ENCODE results near the gene CALN1.

Gene CALN1

GRCh38 chr7:72281308-72281707 is 130.8 kb downstream of the CALN1 start:
- Histone ChIP-seq H2BK12ac (ENCODE audit: low read length in 2 of 2) (no peak overlapping the region), H3K23ac (ENCODE audit: low read length in 2 of 2) (no peak overlapping the region), H2BK120ac (ENCODE audit: low read depth, low read length) (no peak overlapping the region), H4K91ac (ENCODE audit: low read length) (no peak overlapping the region), H2AK5ac (ENCODE audit: low read length, severe bottlenecking) (no peak overlapping the region), H3K27ac (ENCODE audit: low read length, poor library complexity, severe bottlenecking) (no peak overlapping the region), H4K8ac (ENCODE audit: low read length) (no peak overlapping the region), H3K36me3 (ENCODE audit: control insufficient read depth in 1 of 2, insufficient read depth in 2 of 2, low read depth in 1 of 2, low read length in 2 of 2) (no peaks in the 10 kb centered on the region), H3K27me3 (ENCODE audit: control insufficient read depth in 1 of 2, insufficient read depth in 1 of 2, low read length in 2 of 2) (no peaks in the 10 kb centered on the region), H3K18ac (ENCODE audit: low read depth in 1 of 2, low read length in 2 of 2) (no peak overlapping the region), H3K9me3 (ENCODE audit: control insufficient read depth, low read length) (peaks cover 9% of the 10 kb centered on the region), H3K9ac (ENCODE audit: low read length) (no peak overlapping the region), H2AFZ (ENCODE audit: low read depth, low read length) (no peak overlapping the region), H3K4me2 (ENCODE audit: low read length, poor library complexity, severe bottlenecking) (no peak overlapping the region), H2BK5ac (ENCODE audit: low read depth, low read length, poor library complexity, severe bottlenecking) (no peak overlapping the region), H3K4ac (ENCODE audit: low read depth in 1 of 2, low read length in 2 of 2) (no peak overlapping the region), H3K79me1 (replicated peaks; ENCODE audit: low read length, poor library complexity, severe bottlenecking) (no peaks in the 10 kb centered on the region), H2BK15ac (ENCODE audit: low read depth, poor library complexity, severe bottlenecking) (no peak overlapping the region), H3K14ac (ENCODE audit: low read length in 2 of 2) (no peak overlapping the region), H3K4me1 (ENCODE audit: control insufficient read depth, insufficient read depth, low read depth, low read length) (no peaks in the 10 kb centered on the region), H3K4me3 (ENCODE audit: insufficient read depth in 1 of 2, low read depth in 1 of 2, low read length in 2 of 2) (no peak overlapping the region)
- WGBS, result 70% methylated on average over 2 of the region's 2 CpGs
- DNase-seq, result no peak

- WGBS, result 73% methylated on average over 3 of the region's 3 CpGs
- Histone ChIP-seq H2BK5ac (ENCODE audit: low read depth, low read length, poor library complexity, severe bottlenecking) (no peak overlapping the region), H3K14ac (ENCODE audit: low read length in 2 of 2) (no peak overlapping the region), H3K9me3 (ENCODE audit: control insufficient read depth, low read length) (peaks cover 18% of the 10 kb centered on the region), H2BK15ac (ENCODE audit: low read depth, poor library complexity, severe bottlenecking) (no peak overlapping the region), H2AK5ac (ENCODE audit: low read length, severe bottlenecking) (no peak overlapping the region), H3K27ac (ENCODE audit: low read length, poor library complexity, severe bottlenecking) (no peak overlapping the region), H2BK12ac (ENCODE audit: low read length in 2 of 2) (no peak overlapping the region), H3K4me2 (ENCODE audit: low read length, poor library complexity, severe bottlenecking) (no peak overlapping the region), H3K27me3 (ENCODE audit: control insufficient read depth in 1 of 2, insufficient read depth in 1 of 2, low read length in 2 of 2) (no peaks in the 10 kb centered on the region), H3K9ac (ENCODE audit: low read length) (no peak overlapping the region), H3K4me3 (ENCODE audit: insufficient read depth in 1 of 2, low read depth in 1 of 2, low read length in 2 of 2) (no peak overlapping the region), H3K18ac (ENCODE audit: low read depth in 1 of 2, low read length in 2 of 2) (no peak overlapping the region), H2BK120ac (ENCODE audit: low read depth, low read length) (no peak overlapping the region), H4K8ac (ENCODE audit: low read length) (no peak overlapping the region), H4K91ac (ENCODE audit: low read length) (no peak overlapping the region), H3K4ac (ENCODE audit: low read depth in 1 of 2, low read length in 2 of 2) (no peak overlapping the region), H2AFZ (ENCODE audit: low read depth, low read length) (no peak overlapping the region), H3K79me1 (replicated peaks; ENCODE audit: low read length, poor library complexity, severe bottlenecking) (no peaks in the 10 kb centered on the region), H3K23ac (ENCODE audit: low read length in 2 of 2) (no peak overlapping the region), H3K4me1 (ENCODE audit: control insufficient read depth, insufficient read depth, low read depth, low read length) (no peaks in the 10 kb centered on the region), H3K36me3 (ENCODE audit: control insufficient read depth in 1 of 2, insufficient read depth in 2 of 2, low read depth in 1 of 2, low read length in 2 of 2) (no peaks in the 10 kb centered on the region)
- no peak for DNase-seq
Observed at GRCh38 chr7:72279203-72279602, 132.9 kb downstream of the CALN1 start.

DNA sequence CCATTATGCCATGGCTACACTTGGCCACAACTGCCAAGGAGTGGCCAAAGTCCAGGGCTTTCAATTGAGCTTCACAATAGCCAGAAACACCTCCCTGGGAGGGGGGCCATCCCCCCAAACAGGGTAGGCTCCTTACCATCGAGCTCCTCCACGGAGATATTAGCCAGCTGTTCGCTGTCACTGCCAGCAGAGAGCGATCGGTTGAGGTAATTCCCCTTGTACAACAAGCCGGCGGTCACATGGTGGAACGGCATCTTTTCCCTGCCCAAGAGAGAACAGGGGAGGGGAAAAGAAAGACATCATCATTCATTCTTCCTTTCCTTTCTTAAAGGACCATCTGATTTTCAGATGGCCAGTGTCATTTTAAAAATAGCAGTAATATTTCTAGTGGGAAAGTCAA is 133.6 kb downstream of the CALN1 start:
- Histone ChIP-seq H3K23ac (ENCODE audit: low read length in 2 of 2) (no peak overlapping the region), H2BK5ac (ENCODE audit: low read depth, low read length, poor library complexity, severe bottlenecking) (no peak overlapping the region), H3K4ac (ENCODE audit: low read depth in 1 of 2, low read length in 2 of 2) (no peak overlapping the region), H3K27me3 (ENCODE audit: control insufficient read depth in 1 of 2, insufficient read depth in 1 of 2, low read length in 2 of 2) (no peaks in the 10 kb centered on the region), H2BK15ac (ENCODE audit: low read depth, poor library complexity, severe bottlenecking) (no peak overlapping the region), H4K91ac (ENCODE audit: low read length) (no peak overlapping the region), H3K27ac (ENCODE audit: low read length, poor library complexity, severe bottlenecking) (no peak overlapping the region), H2BK12ac (ENCODE audit: low read length in 2 of 2) (no peak overlapping the region), H3K4me3 (ENCODE audit: insufficient read depth in 1 of 2, low read depth in 1 of 2, low read length in 2 of 2) (no peak overlapping the region), H3K14ac (ENCODE audit: low read length in 2 of 2) (no peak overlapping the region), H3K9ac (ENCODE audit: low read length) (no peak overlapping the region), H2AFZ (ENCODE audit: low read depth, low read length) (no peak overlapping the region), H3K79me1 (replicated peaks; ENCODE audit: low read length, poor library complexity, severe bottlenecking) (no peaks in the 10 kb centered on the region), H4K8ac (ENCODE audit: low read length) (no peak overlapping the region), H3K4me2 (ENCODE audit: low read length, poor library complexity, severe bottlenecking) (no peak overlapping the region), H3K36me3 (ENCODE audit: control insufficient read depth in 1 of 2, insufficient read depth in 2 of 2, low read depth in 1 of 2, low read length in 2 of 2) (no peaks in the 10 kb centered on the region), H3K18ac (ENCODE audit: low read depth in 1 of 2, low read length in 2 of 2) (no peak overlapping the region), H2BK120ac (ENCODE audit: low read depth, low read length) (no peak overlapping the region), H3K4me1 (ENCODE audit: control insufficient read depth, insufficient read depth, low read depth, low read length) (no peaks in the 10 kb centered on the region), H2AK5ac (ENCODE audit: low read length, severe bottlenecking) (no peak overlapping the region), H3K9me3 (ENCODE audit: control insufficient read depth, low read length) (peaks cover 18% of the 10 kb centered on the region)
- no peak for DNase-seq
- WGBS, result 78% methylated on average over 5 of the region's 8 CpGs

DNA sequence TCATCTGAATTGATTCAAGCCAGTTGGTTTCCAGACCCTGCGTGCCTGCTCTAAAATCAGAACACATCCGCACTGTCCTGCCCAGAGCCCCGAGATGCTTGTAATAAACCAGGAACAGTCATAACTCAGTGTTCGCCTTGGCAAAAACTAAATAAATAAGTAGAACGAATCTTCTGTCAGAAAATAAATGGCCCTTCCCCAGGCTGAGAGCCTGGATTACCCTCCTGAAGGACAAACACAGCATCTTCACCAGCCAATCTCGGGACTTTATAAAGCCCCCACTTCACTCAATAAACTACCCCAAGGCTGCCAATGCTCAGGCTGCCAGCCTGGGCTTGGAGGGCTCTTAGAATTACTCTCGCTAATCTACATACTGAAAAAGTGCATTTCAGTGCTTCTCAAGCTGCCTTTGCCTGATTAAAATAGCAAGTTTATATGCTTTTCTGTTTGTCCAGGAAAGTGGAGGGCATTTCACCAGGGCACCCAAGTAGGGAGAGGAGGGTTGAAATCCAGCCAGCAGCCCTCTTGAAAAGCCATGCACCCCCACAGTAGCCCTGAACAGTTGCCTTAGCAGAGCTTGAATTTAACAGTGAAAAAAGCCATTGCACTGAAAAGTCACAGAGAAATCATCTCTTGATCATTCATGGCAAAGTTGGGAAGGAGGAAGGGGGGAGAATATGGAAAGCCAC is 136.6 kb downstream of the CALN1 start:
- Histone ChIP-seq H3K4ac (ENCODE audit: low read depth in 1 of 2, low read length in 2 of 2) (no peak overlapping the region), H3K23ac (ENCODE audit: low read length in 2 of 2) (no peak overlapping the region), H3K4me2 (ENCODE audit: low read length, poor library complexity, severe bottlenecking) (no peak overlapping the region), H2BK15ac (ENCODE audit: low read depth, poor library complexity, severe bottlenecking) (no peak overlapping the region), H3K36me3 (ENCODE audit: control insufficient read depth in 1 of 2, insufficient read depth in 2 of 2, low read depth in 1 of 2, low read length in 2 of 2) (no peaks in the 10 kb centered on the region), H2AFZ (ENCODE audit: low read depth, low read length) (no peak overlapping the region), H3K27ac (ENCODE audit: low read length, poor library complexity, severe bottlenecking) (no peak overlapping the region), H3K4me1 (ENCODE audit: control insufficient read depth, insufficient read depth, low read depth, low read length) (no peaks in the 10 kb centered on the region), H3K27me3 (ENCODE audit: control insufficient read depth in 1 of 2, insufficient read depth in 1 of 2, low read length in 2 of 2) (no peaks in the 10 kb centered on the region), H3K4me3 (ENCODE audit: insufficient read depth in 1 of 2, low read depth in 1 of 2, low read length in 2 of 2) (no peak overlapping the region), H2BK12ac (ENCODE audit: low read length in 2 of 2) (no peak overlapping the region), H3K18ac (ENCODE audit: low read depth in 1 of 2, low read length in 2 of 2) (no peak overlapping the region), H4K91ac (ENCODE audit: low read length) (no peak overlapping the region), H2BK120ac (ENCODE audit: low read depth, low read length) (no peak overlapping the region), H2BK5ac (ENCODE audit: low read depth, low read length, poor library complexity, severe bottlenecking) (no peak overlapping the region), H3K9me3 (ENCODE audit: control insufficient read depth, low read length) (peaks cover 14% of the 10 kb centered on the region), H2AK5ac (ENCODE audit: low read length, severe bottlenecking) (no peak overlapping the region), H4K8ac (ENCODE audit: low read length) (no peak overlapping the region), H3K14ac (ENCODE audit: low read length in 2 of 2) (no peak overlapping the region), H3K9ac (ENCODE audit: low read length) (no peak overlapping the region), H3K79me1 (replicated peaks; ENCODE audit: low read length, poor library complexity, severe bottlenecking) (no peaks in the 10 kb centered on the region)
- WGBS, result 71% methylated on average over 7 of the region's 7 CpGs
- DNase-seq, result no peak
